RWPE2 (cell line): Measurements from ENCODE around the gene BCL2L2.

ENCODE experiments used
- ATAC-seq: fragments of 200-7000 bp; cut with Tn5 transposase; 3 replicates; pipeline ENCODE4 v1.9.1; 2021; ENCODE audit warnings: low read depth
- DNase-seq: peaks from one replicate; pipeline ENCODE4 v3.0.0-alpha.2; 2020; ENCODE audit warnings: low spot score
- H3K27ac ChIP-seq: fragments of 450-650 bp; 2 replicates; pipeline ENCODE4 v1.5.1; 2017; ENCODE audit warnings: mild to moderate bottlenecking; ENCODE audit not compliant: poor library complexity, severe bottlenecking
- H3K27me3 ChIP-seq: fragments of 250-450 bp; sonication (Bioruptor Pico); 2 replicates; pipeline ENCODE4 v1.5.1; 2021; ENCODE audit warnings: mild to moderate bottlenecking, moderate library complexity; ENCODE audit not compliant: insufficient read depth, poor library complexity, severe bottlenecking
- H3K36me3 ChIP-seq: fragments of 250-450 bp; sonication (Bioruptor Pico); 2 replicates; pipeline ENCODE4 v1.5.1; 2020; ENCODE audit warnings: low read depth, mild to moderate bottlenecking, moderate library complexity
- H3K4me1 ChIP-seq: fragments of 250-450 bp; sonication (Bioruptor Pico); 2 replicates; pipeline ENCODE4 v1.5.1; 2021; ENCODE audit warnings: mild to moderate bottlenecking, moderate library complexity; ENCODE audit not compliant: insufficient read depth, poor library complexity, severe bottlenecking
- H3K4me3 ChIP-seq: fragments of 250-450 bp; sonication (Bioruptor Pico); 2 replicates; pipeline ENCODE4 v1.5.1; 2021; ENCODE audit warnings: mild to moderate bottlenecking, moderate library complexity; ENCODE audit not compliant: severe bottlenecking
- H3K9me3 ChIP-seq: fragments of 250-450 bp; sonication (Bioruptor Pico); 2 replicates; pipeline ENCODE4 v1.5.1; 2021; ENCODE audit warnings: mild to moderate bottlenecking, moderate library complexity; ENCODE audit not compliant: severe bottlenecking
- TF ChIP-seq, protein P1 (sequence below): fragments of 450-650 bp; IDR thresholded peaks from one replicate; pipeline ENCODE4 v1.5.1; 2017; ENCODE audit warnings: mild to moderate bottlenecking, moderate library complexity; ENCODE audit not compliant: poor library complexity, severe bottlenecking

BCL2L2 gene

DNA sequence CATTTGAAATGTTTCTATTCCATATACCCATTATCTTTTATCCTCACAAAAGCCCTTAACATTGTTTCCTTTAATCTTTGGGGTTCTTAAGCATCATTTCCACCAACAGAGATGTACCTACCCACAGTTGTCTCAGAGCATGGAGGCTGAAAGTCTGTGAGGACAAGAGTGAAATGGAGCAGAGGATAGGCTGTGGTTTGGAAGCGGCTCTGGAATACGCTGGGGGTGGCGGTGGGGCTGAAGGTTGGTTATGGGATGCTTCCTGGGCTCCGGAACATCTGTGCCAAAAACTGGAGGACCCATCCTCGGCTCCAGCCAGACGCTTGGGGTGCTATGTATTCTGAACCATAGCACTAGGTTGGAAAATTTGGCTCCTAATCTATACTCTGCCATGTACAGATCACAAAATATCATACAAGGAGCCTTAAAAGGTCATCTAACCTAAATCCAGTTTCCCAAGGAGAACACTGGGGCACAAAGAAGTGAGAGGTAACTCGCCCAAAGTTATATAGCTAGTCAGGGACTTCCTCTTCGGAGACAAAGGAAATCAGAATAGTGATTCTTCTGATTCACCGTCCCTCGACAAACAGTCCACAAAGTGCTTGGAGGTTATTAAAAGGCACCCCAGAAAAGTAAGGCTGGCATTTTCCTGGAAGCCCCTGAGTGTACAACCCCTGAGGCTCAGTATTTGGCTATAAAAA, 6.5 kb upstream of the BCL2L2 start:
- no peaks in the 10 kb centered on the region for H3K9me3 ChIP-seq
- TF ChIP-seq, protein P1, sequence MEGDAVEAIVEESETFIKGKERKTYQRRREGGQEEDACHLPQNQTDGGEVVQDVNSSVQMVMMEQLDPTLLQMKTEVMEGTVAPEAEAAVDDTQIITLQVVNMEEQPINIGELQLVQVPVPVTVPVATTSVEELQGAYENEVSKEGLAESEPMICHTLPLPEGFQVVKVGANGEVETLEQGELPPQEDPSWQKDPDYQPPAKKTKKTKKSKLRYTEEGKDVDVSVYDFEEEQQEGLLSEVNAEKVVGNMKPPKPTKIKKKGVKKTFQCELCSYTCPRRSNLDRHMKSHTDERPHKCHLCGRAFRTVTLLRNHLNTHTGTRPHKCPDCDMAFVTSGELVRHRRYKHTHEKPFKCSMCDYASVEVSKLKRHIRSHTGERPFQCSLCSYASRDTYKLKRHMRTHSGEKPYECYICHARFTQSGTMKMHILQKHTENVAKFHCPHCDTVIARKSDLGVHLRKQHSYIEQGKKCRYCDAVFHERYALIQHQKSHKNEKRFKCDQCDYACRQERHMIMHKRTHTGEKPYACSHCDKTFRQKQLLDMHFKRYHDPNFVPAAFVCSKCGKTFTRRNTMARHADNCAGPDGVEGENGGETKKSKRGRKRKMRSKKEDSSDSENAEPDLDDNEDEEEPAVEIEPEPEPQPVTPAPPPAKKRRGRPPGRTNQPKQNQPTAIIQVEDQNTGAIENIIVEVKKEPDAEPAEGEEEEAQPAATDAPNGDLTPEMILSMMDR: peak; percentile 41
- peak overlapping the region; percentile 73 for H3K27ac ChIP-seq
- peak overlapping the region; percentile 68 for H3K4me3 ChIP-seq
- no peaks in the 10 kb centered on the region for H3K36me3 ChIP-seq
- no peak for DNase-seq
- no peak for ATAC-seq
- H3K27me3 ChIP-seq: no peaks in the 10 kb centered on the region
- H3K4me1 ChIP-seq: peaks cover 12% of the 10 kb centered on the region

DNA sequence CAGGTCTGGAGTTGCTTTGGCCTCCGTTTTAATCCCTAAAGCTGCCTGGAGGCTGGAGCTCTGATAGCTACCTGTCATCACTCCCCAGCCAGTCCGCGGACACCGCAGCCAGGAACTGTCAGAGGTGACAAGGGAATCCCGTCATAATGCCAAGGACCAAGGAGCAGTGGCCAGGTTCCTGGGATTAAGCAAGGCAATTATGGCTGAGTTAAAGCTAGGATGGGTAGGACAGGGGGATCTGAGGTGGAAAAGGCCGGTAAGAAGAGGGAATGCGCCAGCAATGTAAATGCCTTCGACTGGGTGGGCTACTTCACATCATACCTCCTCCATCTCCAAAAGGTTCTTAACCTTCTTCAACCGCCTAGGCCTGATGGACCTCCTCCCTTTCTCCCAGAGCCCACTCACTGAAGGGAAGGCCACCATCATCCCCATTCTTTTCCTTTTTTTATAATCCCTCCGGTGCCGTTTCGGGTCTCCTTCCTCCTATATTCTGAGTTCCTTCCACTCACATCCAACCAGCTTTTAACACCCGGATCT, 5.9 kb upstream of the BCL2L2 start:
- Histone ChIP-seq H3K9me3 (no peaks in the 10 kb centered on the region), H3K27ac (peak overlapping the region; percentile 73), H3K4me1 (peaks cover 12% of the 10 kb centered on the region), H3K4me3 (peak overlapping the region; percentile 68), H3K27me3 (no peaks in the 10 kb centered on the region), H3K36me3 (no peaks in the 10 kb centered on the region)
- no peak for ATAC-seq
- DNase-seq: no peak
- TF ChIP-seq, protein P1: no peak

DNA sequence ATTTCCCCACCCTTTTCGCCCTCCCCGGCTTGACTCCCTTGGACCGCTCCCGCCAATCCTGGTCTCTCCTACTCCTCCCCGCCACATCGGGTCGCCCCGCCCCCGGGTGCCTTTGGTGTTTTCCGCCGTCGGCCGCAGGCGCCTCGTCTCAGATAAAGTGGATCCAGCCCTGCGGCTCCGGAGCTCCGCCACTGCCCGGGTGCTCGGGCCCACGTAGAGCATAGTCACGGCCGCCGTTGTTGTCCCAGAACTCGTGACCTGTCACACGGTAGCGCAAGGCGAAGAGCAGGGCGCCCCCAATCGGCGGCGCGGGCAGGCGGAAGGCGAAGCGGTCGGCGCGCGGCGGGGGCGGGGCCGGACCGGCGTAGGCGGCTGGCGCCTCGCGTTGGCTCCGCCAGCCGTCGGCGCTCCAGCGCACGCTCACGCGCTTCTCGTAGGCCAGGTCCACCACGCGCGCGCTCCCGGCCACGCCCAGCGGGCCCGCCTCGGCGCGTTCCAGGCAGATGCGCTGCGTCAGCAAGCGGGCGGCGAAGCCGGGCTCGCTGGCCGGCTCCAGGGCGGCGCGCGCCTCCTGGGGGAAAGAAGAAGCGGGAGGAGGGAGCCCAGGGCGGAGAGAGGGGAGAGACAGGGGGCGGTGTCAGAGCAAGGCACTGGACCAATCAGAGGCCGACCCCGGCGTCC, 5.2 kb upstream of the BCL2L2 start:
- H3K27me3 ChIP-seq: no peaks in the 10 kb centered on the region
- peak overlapping the region; percentile 73 for H3K27ac ChIP-seq
- no peaks in the 10 kb centered on the region for H3K36me3 ChIP-seq
- H3K4me3 ChIP-seq: peak overlapping the region; percentile 68
- no peaks in the 10 kb centered on the region for H3K9me3 ChIP-seq
- DNase-seq (peak; percentile 99), ATAC-seq (peak; percentile 82)
- TF ChIP-seq, protein P1: peak; percentile 99
- peaks cover 12% of the 10 kb centered on the region for H3K4me1 ChIP-seq

DNA sequence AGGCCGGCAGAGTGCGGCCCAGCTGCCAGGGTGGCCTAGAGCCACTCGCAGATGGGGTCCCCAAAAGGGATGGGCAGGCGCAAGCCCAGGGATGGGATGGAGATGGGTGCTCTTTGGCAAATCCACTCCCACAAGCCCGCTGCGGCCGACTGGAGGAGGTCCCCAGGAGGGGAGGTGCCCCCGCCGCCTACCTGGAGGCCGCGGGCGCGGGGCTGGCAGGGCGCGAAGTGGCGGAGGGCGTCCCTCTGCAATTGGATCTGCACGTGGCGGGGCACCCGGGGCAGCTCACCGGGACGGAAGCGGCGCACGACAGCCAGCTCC, 4.7 kb upstream of the BCL2L2 start:
- Histone ChIP-seq H3K4me3 (peak overlapping the region; percentile 68), H3K4me1 (peaks cover 12% of the 10 kb centered on the region), H3K27me3 (no peaks in the 10 kb centered on the region), H3K9me3 (no peaks in the 10 kb centered on the region), H3K27ac (peak overlapping the region; percentile 73), H3K36me3 (no peaks in the 10 kb centered on the region)
- DNase-seq (peak; percentile 80), ATAC-seq (peak; percentile 12; the same call in 2 of the 3 replicates)
- TF ChIP-seq, protein P1: peak; percentile 23
